Measurements from ENCODE around the gene COMP.

The COMP gene

GRCh38 chr19:18782559-18783225 is 8.4 kb downstream of the COMP start:
- no peak for DNase-seq

- no peak for DNase-seq
Observed at GRCh38 chr19:18781885-18782527, 9.1 kb downstream of the COMP start.

GRCh38 chr19:18781047-18781600 is 10.0 kb downstream of the COMP start:
- no peak for DNase-seq

GRCh38 chr19:18780631-18781030 is 10.5 kb downstream of the COMP start:
- DNase-seq = no peak

GRCh38 chr19:18780081-18780480 is 11.0 kb downstream of the COMP start:
- no peak for DNase-seq

GRCh38 chr19:18778826-18779495 is 12.1 kb downstream of the COMP start:
- DNase-seq = no peak

- no peak for DNase-seq
Observed at GRCh38 chr19:18778076-18778389, 13.1 kb downstream of the COMP start.

GRCh38 chr19:18777301-18778075 is 13.6 kb downstream of the COMP start:
- DNase-seq = no peak

GRCh38 chr19:18776736-18777135 is 14.4 kb downstream of the COMP start:
- DNase-seq = peak; percentile 43

- peak; percentile 68 for DNase-seq
Observed at GRCh38 chr19:18776288-18776594, 14.9 kb downstream of the COMP start.

GRCh38 chr19:18775586-18776287 is 15.4 kb downstream of the COMP start:
- DNase-seq = peak; percentile 52

GRCh38 chr19:18774782-18775444 is 16.2 kb downstream of the COMP start:
- no peak for DNase-seq

GRCh38 chr19:18774107-18774506 is 17.0 kb downstream of the COMP start:
- no peak for DNase-seq

- no peak for DNase-seq
Observed at GRCh38 chr19:18773682-18774081, 17.4 kb downstream of the COMP start.

GRCh38 chr19:18772620-18773587 is 18.2 kb downstream of the COMP start:
- no peak for DNase-seq

GRCh38 chr19:18771328-18772242 is 19.5 kb downstream of the COMP start:
- no peak for DNase-seq

GRCh38 chr19:18770663-18771327 is 20.3 kb downstream of the COMP start:
- DNase-seq = no peak

GRCh38 chr19:18769989-18770528 is 21.0 kb downstream of the COMP start:
- no peak for DNase-seq
